GM12878 (cell line): ENCODE measurements around the gene KCNK7. TPM values are rescaled to one million over a fixed set of nuclear protein-coding genes. Genes with fewer than 3 reads are reported as not detected.

Experiments
- ATAC-seq: fragments of 200-7000 bp; cut with Tn5 transposase; 3 replicates; pipeline ENCODE4 v1.9.1; 2020; ENCODE audit warnings: mild to moderate bottlenecking, moderate library complexity
- BruUV-seq: library from RNA; stranded (reverse); fragments of 400-500 nt; replicated peaks from 2 replicates; lab custom pipeline; 2021; lab: Mats Ljungman, UMichigan
- CTCF ChIA-PET: fragments of 300-600 bp; sonication (Branson Sonifier 250); formaldehyde crosslinking; extraction: SDS; loops from one replicate; lab custom pipeline; 2021; ENCODE audit warnings: inconsistent platforms; lab: Yijun Ruan, JAX
- POLR2A ChIA-PET: fragments of 350-600 bp; formaldehyde crosslinking; extraction: SDS; loops from one replicate; lab custom pipeline; 2021; ENCODE audit warnings: inconsistent platforms; lab: Charles Lee
- RAD21 ChIA-PET: fragments of 300-600 bp; sonication (Branson Sonifier 250); formaldehyde crosslinking; loops from one replicate; lab custom pipeline; 2023; ENCODE audit warnings: antibody characterized with exemption; ENCODE audit not compliant: unreplicated experiment; lab: Charles Lee
- SMC1A ChIA-PET: fragments of 300-600 bp; sonication (Branson Sonifier 250); formaldehyde crosslinking; loops from one replicate; lab custom pipeline; 2023; ENCODE audit not compliant: unreplicated experiment, uncharacterized antibody; lab: Charles Lee
- DNase-seq: peaks from one replicate; pipeline ENCODE4 v3.0.0-alpha.2; 2011; ENCODE audit warnings: low read depth, low spot score
- FAIRE-seq: peaks from 3 replicates; lab custom pipeline; 2011; peaks lifted over from hg19 to GRCh38; lab: Jason Lieb, UNC
- H2AFZ ChIP-seq: 2 replicates; pipeline ENCODE4 v1.6.0; 2011; ENCODE audit warnings: low read depth, low read length, control low read depth; ENCODE audit not compliant: control insufficient read depth
- H3K27ac ChIP-seq: 2 replicates; pipeline ENCODE4 v1.5.1; 2011; ENCODE audit warnings: control low read depth; ENCODE audit not compliant: control insufficient read depth, insufficient read depth
- H3K27me3 ChIP-seq, 2 experiments: replicated peaks in 1 of 2; 2 replicates each; pipeline versions ENCODE4 v1.6.0 to v1.6.1; 2011; ENCODE audit warnings: low read length in 1 of 2; ENCODE audit not compliant: control insufficient read depth in 2 of 2, insufficient read depth in 2 of 2
- H3K36me3 ChIP-seq, 2 experiments: 2 replicates each; pipeline ENCODE4 v1.5.1; 2011; ENCODE audit warnings: low read length in 1 of 2; ENCODE audit not compliant: control insufficient read depth in 2 of 2, insufficient read depth in 2 of 2
- H3K4me1 ChIP-seq: 2 replicates; pipeline ENCODE4 v1.6.1; 2011; ENCODE audit warnings: mild to moderate bottlenecking, low read length, moderate library complexity, mixed read lengths; ENCODE audit not compliant: control insufficient read depth, insufficient read depth
- H3K4me2 ChIP-seq: 2 replicates; pipeline ENCODE4 v1.6.0; 2011; ENCODE audit warnings: control low read depth; ENCODE audit not compliant: control insufficient read depth, insufficient read depth
- H3K4me3 ChIP-seq: fragments of 200-600 bp; sonication (generic); 2 replicates; pipeline ENCODE4 v1.5.1; 2016
- H3K79me2 ChIP-seq: 2 replicates; pipeline ENCODE4 v1.6.0; 2011; ENCODE audit warnings: low read length; ENCODE audit not compliant: control insufficient read depth, insufficient read depth
- H3K9ac ChIP-seq: 2 replicates; pipeline ENCODE4 v1.8.0; 2011; ENCODE audit warnings: low read length, control low read depth, mixed read lengths; ENCODE audit not compliant: control insufficient read depth, insufficient read depth
- H3K9me3 ChIP-seq: replicated peaks from 3 replicates; pipeline ENCODE4 v1.5.1; 2011; ENCODE audit warnings: mild to moderate bottlenecking, low read length; ENCODE audit not compliant: control insufficient read depth, insufficient read depth
- H4K20me1 ChIP-seq: 2 replicates; pipeline ENCODE4 v1.6.0; 2011; ENCODE audit not compliant: control insufficient read depth, insufficient read depth
- BHLHE40 ChIP-seq, 2 experiments: fragments of 450-650 bp in 1 of 2; IDR thresholded peaks; 2 replicates each; pipeline ENCODE4 v1.6.1; 2011 to 2017; ENCODE audit warnings: low read depth in 2 of 2, borderline replicate concordance in 1 of 2, improper control_type of control experiment in 1 of 2, low read length in 1 of 2, mild to moderate bottlenecking in 1 of 2
- CBX5 ChIP-seq: sonication (generic); IDR thresholded peaks from 2 replicates; pipeline ENCODE4 v1.6.1; 2016; ENCODE audit warnings: low read depth, moderate library complexity, mild to moderate bottlenecking, inconsistent platforms
- EED ChIP-seq: sonication (generic); IDR thresholded peaks from 2 replicates; pipeline ENCODE4 v1.6.1; 2016; ENCODE audit warnings: antibody characterized with exemption, low read depth
- EGR1 ChIP-seq, 2 experiments: IDR thresholded peaks; 1 replicate in 1 of 2; 2 replicates in 1 of 2; pipeline ENCODE4 v1.6.1; 2011 to 2012; ENCODE audit warnings: low read depth in 2 of 2, low read length in 2 of 2, borderline replicate concordance in 1 of 2, mild to moderate bottlenecking in 1 of 2, moderate library complexity in 1 of 2
- EP300 ChIP-seq, 2 experiments: fragments of 150-350 bp in 1 of 2; IDR thresholded peaks; 2 replicates each; pipeline ENCODE4 v1.6.1; 2011 to 2012; ENCODE audit warnings: low read depth in 2 of 2, low read length in 2 of 2, borderline replicate concordance in 1 of 2, improper control_type of control experiment in 1 of 2, inconsistent platforms in 1 of 2; ENCODE audit not compliant: control insufficient read depth in 1 of 2
- FOXM1 ChIP-seq: IDR thresholded peaks from 2 replicates; pipeline ENCODE4 v1.6.1; 2012; ENCODE audit warnings: low read depth, mild to moderate bottlenecking, inconsistent platforms, low read length, moderate library complexity
- MTA3 ChIP-seq: IDR thresholded peaks from 2 replicates; pipeline ENCODE4 v1.6.1; 2012; ENCODE audit warnings: low read length, inconsistent platforms, borderline replicate concordance
- NFYA ChIP-seq: IDR thresholded peaks from 2 replicates; pipeline ENCODE4 v1.6.1; 2011; ENCODE audit warnings: low read depth, mild to moderate bottlenecking, low read length, improper control_type of control experiment, borderline replicate concordance
- NR2F1 ChIP-seq: fragments of 450-650 bp; conservative IDR thresholded peaks from 2 replicates; pipeline ENCODE4 v1.6.1; 2017; ENCODE audit warnings: mild to moderate bottlenecking
- SIX5 ChIP-seq: IDR thresholded peaks from 2 replicates; pipeline ENCODE4 v1.6.1; 2011; ENCODE audit warnings: mild to moderate bottlenecking, low read depth, low read length, moderate library complexity; ENCODE audit not compliant: severe bottlenecking
- SMAD1 ChIP-seq: fragments of 450-650 bp; IDR thresholded peaks from 2 replicates; pipeline ENCODE4 v1.6.1; 2018; ENCODE audit warnings: mild to moderate bottlenecking, low read depth; ENCODE audit not compliant: partially characterized antibody
- SPI1 ChIP-seq: IDR thresholded peaks from 2 replicates; pipeline ENCODE4 v1.6.1; 2011; ENCODE audit warnings: low read depth, mild to moderate bottlenecking, low read length, moderate library complexity, borderline replicate concordance; ENCODE audit not compliant: insufficient read depth
- WGBS: methylation state at CpG from one replicate; pipeline ENCODE4 v1.1.6; 2016; ENCODE audit warnings: low lambda C conversion rate; ENCODE audit not compliant: insufficient replicate concordance, insufficient coverage; ENCODE audit errors: missing lambda C conversion rate; 5-methylcytosine and 5-hydroxymethylcytosine counted together
- in situ Hi-C: fragments of 300-500 bp; cut with MboI; formaldehyde crosslinking; loops from 9 replicates; pipeline ENCODE4 v1.14.3; 2018; ENCODE audit warnings: mixed read lengths
- intact Hi-C: fragments of 100-400 bp; cut with micrococcal nuclease; formaldehyde crosslinking; loops from one replicate; pipeline ENCODE4 v1.14.2; 2022; ENCODE audit not compliant: unreplicated experiment
- polyA plus RNA-seq, 11 experiments: library from polyadenylated mRNA; depleted of rRNA in 4 of 11; unstranded in 6 of 11; stranded (reverse) in 5 of 11; fragments of >200 nt; fragmentation: Nextera tagmentation in 4 of 11; fragmentation: Illumina TruSeq in 1 of 11; extraction: Ambion mirVana in 4 of 11; extraction: Trizol in 1 of 11; gene quantifications; 1 replicate in 1 of 11; 2 replicates in 10 of 11; pipeline versions ENCODE4 v1.2.1 to v1.2.3, GENCODE V29; 2011 to 2016; ENCODE audit warnings: inconsistent platforms in 2 of 11, missing spikeins in 2 of 11, low read depth in 1 of 11
- total RNA-seq, 4 experiments: library from RNA; depleted of rRNA in 3 of 4; stranded (reverse); fragments of >200 nt in 3 of 4; fragmentation: Illumina TruSeq in 1 of 4; extraction: Trizol in 1 of 4; gene quantifications; 2 replicates each; pipeline versions ENCODE4 v1.2.1 to v1.2.3, GENCODE V29; 2013 to 2021
- TF ChIP-seq, protein P1 (sequence below): fragments of 450-650 bp; formaldehyde crosslinking; IDR thresholded peaks from 2 replicates; pipeline ENCODE4 v1.4.0; 2022; ENCODE audit warnings: mild to moderate bottlenecking, moderate library complexity
- TF ChIP-seq, protein P2 (sequence below): IDR thresholded peaks from 2 replicates; pipeline ENCODE4 v1.6.1; 2011; ENCODE audit warnings: mild to moderate bottlenecking, low read depth, low read length, moderate library complexity; ENCODE audit not compliant: insufficient replicate concordance
- TF ChIP-seq, protein P3 (sequence below): IDR thresholded peaks from 2 replicates; pipeline ENCODE4 v1.6.1; 2012; ENCODE audit warnings: low read depth, low read length, improper control_type of control experiment

The KCNK7 gene
- total and polyA plus RNA-seq, 10 of the 15 experiments (the other 5 are each of a cell fraction or from before 2014, with no cell fraction given): 0.11 to 0.54 (median 0.23) TPM; not detected in 7

- TF ChIP-seq, protein P1, sequence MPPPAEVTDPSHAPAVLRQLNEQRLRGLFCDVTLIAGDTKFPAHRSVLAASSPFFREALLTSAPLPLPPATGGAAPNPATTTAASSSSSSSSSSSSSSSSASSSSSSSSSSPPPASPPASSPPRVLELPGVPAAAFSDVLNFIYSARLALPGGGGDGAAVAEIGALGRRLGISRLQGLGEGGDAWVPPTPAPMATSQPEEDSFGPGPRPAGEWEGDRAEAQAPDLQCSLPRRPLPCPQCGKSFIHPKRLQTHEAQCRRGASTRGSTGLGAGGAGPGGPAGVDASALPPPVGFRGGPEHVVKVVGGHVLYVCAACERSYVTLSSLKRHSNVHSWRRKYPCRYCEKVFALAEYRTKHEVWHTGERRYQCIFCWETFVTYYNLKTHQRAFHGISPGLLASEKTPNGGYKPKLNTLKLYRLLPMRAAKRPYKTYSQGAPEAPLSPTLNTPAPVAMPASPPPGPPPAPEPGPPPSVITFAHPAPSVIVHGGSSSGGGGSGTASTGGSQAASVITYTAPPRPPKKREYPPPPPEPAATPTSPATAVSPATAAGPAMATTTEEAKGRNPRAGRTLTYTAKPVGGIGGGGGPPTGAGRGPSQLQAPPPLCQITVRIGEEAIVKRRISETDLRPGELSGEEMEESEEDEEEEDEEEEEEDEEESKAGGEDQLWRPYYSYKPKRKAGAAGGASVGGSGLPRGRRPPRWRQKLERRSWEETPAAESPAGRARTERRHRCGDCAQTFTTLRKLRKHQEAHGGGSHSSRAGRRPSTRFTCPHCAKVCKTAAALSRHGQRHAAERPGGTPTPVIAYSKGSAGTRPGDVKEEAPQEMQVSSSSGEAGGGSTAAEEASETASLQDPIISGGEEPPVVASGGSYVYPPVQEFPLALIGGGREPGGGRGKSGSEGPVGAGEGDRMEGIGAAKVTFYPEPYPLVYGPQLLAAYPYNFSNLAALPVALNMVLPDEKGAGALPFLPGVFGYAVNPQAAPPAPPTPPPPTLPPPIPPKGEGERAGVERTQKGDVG (CRISPR knock-in tag): no peak
- TF ChIP-seq MTA3: no peak
Observed at GRCh38 chr11:65610404-65610803, 14.8 kb upstream of the KCNK7 start (continued).

DNA sequence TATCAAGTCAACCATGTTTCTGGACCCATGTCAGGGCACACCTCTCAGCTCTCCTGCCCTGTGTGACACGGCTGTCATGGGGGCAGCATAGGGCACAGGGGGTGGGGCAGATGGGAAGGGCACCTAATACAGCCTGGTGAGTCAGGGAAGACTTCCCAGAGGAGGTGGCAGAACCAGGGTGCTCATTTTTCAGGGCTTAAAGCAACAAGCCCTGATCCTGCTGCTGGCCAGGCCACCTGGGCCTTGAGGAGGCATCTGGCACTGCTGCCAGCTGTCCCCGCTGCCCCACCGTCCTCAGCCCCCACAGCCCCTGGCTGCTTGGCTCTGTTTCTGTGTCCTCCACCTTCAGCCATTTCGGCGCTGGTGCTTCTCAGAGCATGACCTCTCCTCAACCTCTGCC lies 14.1 kb upstream of the KCNK7 start:
- no peak overlapping the region for H2AFZ ChIP-seq
- H3K27ac ChIP-seq: no peak overlapping the region
- no peak for TF ChIP-seq FOXM1
- no peak for TF ChIP-seq EP300 (IDR thresholded peaks at IDR 0.05; ENCODE audit: borderline replicate concordance in 1 of 2, control insufficient read depth in 1 of 2, low read depth in 2 of 2, low read length in 2 of 2)
- TF ChIP-seq SIX5: no peak
- TF ChIP-seq, protein P2, sequence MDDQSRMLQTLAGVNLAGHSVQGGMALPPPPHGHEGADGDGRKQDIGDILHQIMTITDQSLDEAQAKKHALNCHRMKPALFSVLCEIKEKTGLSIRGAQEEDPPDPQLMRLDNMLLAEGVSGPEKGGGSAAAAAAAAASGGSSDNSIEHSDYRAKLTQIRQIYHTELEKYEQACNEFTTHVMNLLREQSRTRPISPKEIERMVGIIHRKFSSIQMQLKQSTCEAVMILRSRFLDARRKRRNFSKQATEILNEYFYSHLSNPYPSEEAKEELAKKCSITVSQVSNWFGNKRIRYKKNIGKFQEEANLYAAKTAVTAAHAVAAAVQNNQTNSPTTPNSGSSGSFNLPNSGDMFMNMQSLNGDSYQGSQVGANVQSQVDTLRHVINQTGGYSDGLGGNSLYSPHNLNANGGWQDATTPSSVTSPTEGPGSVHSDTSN: no peak
- no peak for TF ChIP-seq SMAD1
- TF ChIP-seq EED: no peak
- TF ChIP-seq NR2F1: no peak
- no peak for TF ChIP-seq CBX5
- no peak for TF ChIP-seq SPI1
- no peak for TF ChIP-seq EGR1 (IDR thresholded peaks at IDR 0.05; ENCODE audit: borderline replicate concordance in 1 of 2, low read depth in 2 of 2, low read length in 2 of 2)
- TF ChIP-seq NFYA: no peak
- TF ChIP-seq BHLHE40 (IDR thresholded peaks at IDR 0.05; ENCODE audit: borderline replicate concordance in 1 of 2, low read depth in 2 of 2, low read length in 1 of 2): no peak
- TF ChIP-seq, protein P3, sequence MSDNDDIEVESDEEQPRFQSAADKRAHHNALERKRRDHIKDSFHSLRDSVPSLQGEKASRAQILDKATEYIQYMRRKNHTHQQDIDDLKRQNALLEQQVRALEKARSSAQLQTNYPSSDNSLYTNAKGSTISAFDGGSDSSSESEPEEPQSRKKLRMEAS: no peak
- H3K36me3 ChIP-seq: peaks cover 18 to 29% of the 10 kb centered on the region in 2 experiments; a peak in 3 of 4 replicates
- intact Hi-C loops: loop anchor here (5.0 kb wide), 1 partner anchor 732 kb away; the partner anchor contains the start of gene EHD1
- no peak overlapping the region for H3K4me3 ChIP-seq
- RAD21 ChIA-PET: interaction anchor here (1.7 kb wide), 1 partner anchor 20 kb away, joined by 5 read pairs; no protein-coding TSS in a partner anchor
- no peaks in the 10 kb centered on the region for H3K27me3 ChIP-seq
- no peak overlapping the region for H3K4me2 ChIP-seq
- no peaks in the 10 kb centered on the region; the same call in 1 of the 2 replicates for H4K20me1 ChIP-seq
- H3K9me3 ChIP-seq: no peaks in the 10 kb centered on the region
- POLR2A ChIA-PET: interaction anchor here (0.6 to 2.5 kb wide), 4 partner anchors 16 to 42 kb away, joined by 3 to 12 read pairs (median 6); partner anchors contain the start of gene SIPA1
- DNase-seq (no peak), FAIRE-seq (no peak), ATAC-seq (no peak)
- no TSS peak for BruUV-seq
- H3K4me1 ChIP-seq: peaks cover 17% of the 10 kb centered on the region
- SMC1A ChIA-PET: interaction anchor here (1.5 kb wide), 1 partner anchor 21 kb away, joined by 5 read pairs; no protein-coding TSS in a partner anchor
- H3K9ac ChIP-seq: no peak overlapping the region
- CTCF ChIA-PET: interaction anchor here (1.2 to 2.1 kb wide), 5 partner anchors 20 to 250 kb away, joined by 3 to 10 read pairs (median 4); partner anchors contain the start of gene MUS81
- WGBS: 78% methylated on average over 5 of the region's 5 CpGs
- in situ Hi-C loops: no loop called here
- peaks cover 43% of the 10 kb centered on the region for H3K79me2 ChIP-seq
